ENCODE data around the gene PCED1A.

Gene PCED1A

DNA sequence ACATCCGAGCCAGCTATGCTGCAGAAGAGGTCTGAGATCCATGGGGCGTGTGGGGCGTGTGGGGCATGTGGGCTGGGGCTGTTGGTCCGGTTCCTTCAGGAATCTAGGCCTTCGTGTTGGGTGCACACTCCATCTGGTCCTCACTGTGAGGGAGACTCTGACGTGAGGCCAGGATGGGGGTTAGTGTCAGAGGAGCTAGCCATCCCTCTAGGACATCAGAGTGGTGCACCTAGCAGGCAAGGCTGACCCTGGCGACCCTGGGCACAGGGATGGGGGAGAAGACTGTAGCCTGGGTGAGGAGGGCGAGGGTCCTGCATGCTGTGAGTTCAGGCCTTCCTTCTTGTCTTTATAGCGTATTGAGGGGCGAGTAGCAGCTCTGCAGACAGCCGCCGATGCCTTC, 24.2 kb upstream of the PCED1A start:
- no peak overlapping the region for H3K4me3 Mint-ChIP-seq
- H3K27me3 Mint-ChIP-seq (ENCODE audit: low read depth): no peaks in the 10 kb centered on the region
- H3K36me3 Mint-ChIP-seq (ENCODE audit: low read depth): peaks cover 14% of the 10 kb centered on the region
- H3K27ac Mint-ChIP-seq: no peak overlapping the region
- no peaks in the 10 kb centered on the region for H3K9me3 Mint-ChIP-seq
- no peaks in the 10 kb centered on the region for H3K4me1 Mint-ChIP-seq
- TF ChIP-seq, protein P1, sequence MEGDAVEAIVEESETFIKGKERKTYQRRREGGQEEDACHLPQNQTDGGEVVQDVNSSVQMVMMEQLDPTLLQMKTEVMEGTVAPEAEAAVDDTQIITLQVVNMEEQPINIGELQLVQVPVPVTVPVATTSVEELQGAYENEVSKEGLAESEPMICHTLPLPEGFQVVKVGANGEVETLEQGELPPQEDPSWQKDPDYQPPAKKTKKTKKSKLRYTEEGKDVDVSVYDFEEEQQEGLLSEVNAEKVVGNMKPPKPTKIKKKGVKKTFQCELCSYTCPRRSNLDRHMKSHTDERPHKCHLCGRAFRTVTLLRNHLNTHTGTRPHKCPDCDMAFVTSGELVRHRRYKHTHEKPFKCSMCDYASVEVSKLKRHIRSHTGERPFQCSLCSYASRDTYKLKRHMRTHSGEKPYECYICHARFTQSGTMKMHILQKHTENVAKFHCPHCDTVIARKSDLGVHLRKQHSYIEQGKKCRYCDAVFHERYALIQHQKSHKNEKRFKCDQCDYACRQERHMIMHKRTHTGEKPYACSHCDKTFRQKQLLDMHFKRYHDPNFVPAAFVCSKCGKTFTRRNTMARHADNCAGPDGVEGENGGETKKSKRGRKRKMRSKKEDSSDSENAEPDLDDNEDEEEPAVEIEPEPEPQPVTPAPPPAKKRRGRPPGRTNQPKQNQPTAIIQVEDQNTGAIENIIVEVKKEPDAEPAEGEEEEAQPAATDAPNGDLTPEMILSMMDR (IDR thresholded peaks at IDR 0.05; ENCODE audit: unreplicated experiment in 3 of 3): no peak

- no peaks in the 10 kb centered on the region for H3K9me3 Mint-ChIP-seq
- no peak overlapping the region for H3K4me3 Mint-ChIP-seq
- H3K27me3 Mint-ChIP-seq (ENCODE audit: low read depth): no peaks in the 10 kb centered on the region
- no peaks in the 10 kb centered on the region for H3K4me1 Mint-ChIP-seq
- H3K36me3 Mint-ChIP-seq (ENCODE audit: low read depth): peaks cover 8% of the 10 kb centered on the region
- no peak overlapping the region for H3K27ac Mint-ChIP-seq
- TF ChIP-seq, protein P1 (IDR thresholded peaks at IDR 0.05; ENCODE audit: unreplicated experiment in 3 of 3): no peak
These were observed 19.1 kb upstream of the PCED1A start for GRCh38 chr20:2859330-2860121.

- H3K4me3 Mint-ChIP-seq: no peak overlapping the region
- no peaks in the 10 kb centered on the region for H3K9me3 Mint-ChIP-seq
- peaks cover 6% of the 10 kb centered on the region for H3K36me3 Mint-ChIP-seq (ENCODE audit: low read depth)
- H3K4me1 Mint-ChIP-seq: no peaks in the 10 kb centered on the region
- H3K27ac Mint-ChIP-seq: no peak overlapping the region
- no peaks in the 10 kb centered on the region for H3K27me3 Mint-ChIP-seq (ENCODE audit: low read depth)
- TF ChIP-seq, protein P1 (IDR thresholded peaks at IDR 0.05; ENCODE audit: unreplicated experiment in 3 of 3): no peak
These were observed 18.1 kb upstream of the PCED1A start for GRCh38 chr20:2858591-2858990.

- TF ChIP-seq, protein P1 (IDR thresholded peaks at IDR 0.05; ENCODE audit: unreplicated experiment in 3 of 3): no peak
- H3K36me3 Mint-ChIP-seq (ENCODE audit: low read depth): peaks cover 4% of the 10 kb centered on the region
- no peak overlapping the region for H3K27ac Mint-ChIP-seq
These were observed 10.6 kb upstream of the PCED1A start for GRCh38 chr20:2851086-2851485.

DNA sequence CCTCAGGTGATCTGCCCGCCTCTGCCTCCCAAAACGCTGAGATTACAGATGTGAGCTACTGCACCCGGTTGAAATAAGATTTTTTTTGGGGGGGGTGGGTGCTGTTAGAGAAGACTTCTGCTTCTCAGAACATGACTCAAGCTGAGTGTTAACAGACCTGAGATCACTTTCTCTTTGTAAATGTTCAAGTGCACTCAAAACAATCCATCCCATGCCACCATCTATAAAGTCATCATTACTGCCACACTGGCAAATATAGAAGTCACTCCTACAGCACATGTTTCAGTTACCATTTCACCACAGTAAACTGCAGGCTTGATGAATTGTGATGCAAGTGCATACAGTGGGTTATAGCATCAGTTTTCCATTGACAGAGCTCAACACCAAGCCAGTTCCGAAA, 9.1 kb upstream of the PCED1A start:
- H3K27me3 Mint-ChIP-seq (ENCODE audit: low read depth): no peaks in the 10 kb centered on the region
- H3K27ac Mint-ChIP-seq: no peak overlapping the region
- H3K9me3 Mint-ChIP-seq: no peaks in the 10 kb centered on the region
- H3K36me3 Mint-ChIP-seq (ENCODE audit: low read depth): peaks cover 4% of the 10 kb centered on the region
- TF ChIP-seq, protein P1 (IDR thresholded peaks at IDR 0.05; ENCODE audit: unreplicated experiment in 3 of 3): no peak
- H3K4me1 Mint-ChIP-seq: peaks cover 5% of the 10 kb centered on the region
- H3K4me3 Mint-ChIP-seq: no peak overlapping the region

More at GRCh38 chr20:2851086-2851485, 10.6 kb upstream of the PCED1A start:
- H3K9me3 Mint-ChIP-seq: no peaks in the 10 kb centered on the region
- H3K4me3 Mint-ChIP-seq: no peak overlapping the region
- H3K27me3 Mint-ChIP-seq (ENCODE audit: low read depth): no peaks in the 10 kb centered on the region
- peaks cover 5% of the 10 kb centered on the region for H3K4me1 Mint-ChIP-seq

- H3K9me3 Mint-ChIP-seq: no peaks in the 10 kb centered on the region
- TF ChIP-seq, protein P1 (IDR thresholded peaks at IDR 0.05; ENCODE audit: unreplicated experiment in 3 of 3): no peak
- H3K27me3 Mint-ChIP-seq (ENCODE audit: low read depth): no peaks in the 10 kb centered on the region
- H3K27ac Mint-ChIP-seq: no peak overlapping the region
- peaks cover 5% of the 10 kb centered on the region for H3K4me1 Mint-ChIP-seq
- H3K4me3 Mint-ChIP-seq: no peak overlapping the region
- H3K36me3 Mint-ChIP-seq (ENCODE audit: low read depth): peaks cover 4% of the 10 kb centered on the region
These were observed 7.3 kb upstream of the PCED1A start for GRCh38 chr20:2847802-2848201.
